ENCODE measurements around the gene POU6F2.
"Not testable (repeated sequence)": the region's sequence is repeated elsewhere in the genome, so short reads cannot be mapped to it uniquely, and the experiment has no call there.

Gene POU6F2

GRCh38 chr7:39339591-39339990 lies 361.9 kb downstream of the POU6F2 start:
- in situ Hi-C loops (cut with MboI; ENCODE audit: low sequenced_read_pairs), result no loop called here

DNA sequence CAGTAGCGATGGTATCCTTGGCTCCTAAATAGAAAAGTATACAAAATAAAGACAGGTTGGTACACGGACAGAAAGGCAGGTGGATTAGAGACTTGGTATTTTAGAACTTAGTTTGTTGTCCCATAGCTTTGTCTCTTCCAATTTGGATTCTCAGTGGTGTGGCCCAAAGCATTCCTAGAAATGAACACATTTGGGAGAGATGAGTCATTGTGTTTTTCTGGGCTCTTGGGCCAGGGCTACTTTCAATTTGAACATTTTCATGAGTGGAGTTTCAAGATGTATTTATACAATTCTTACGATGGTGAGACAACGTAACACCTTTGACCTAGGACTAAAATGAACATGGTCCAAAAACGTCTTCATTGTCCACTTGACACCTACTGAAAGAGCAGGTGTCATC lies 363.4 kb downstream of the POU6F2 start:
- in situ Hi-C loops (cut with MboI; ENCODE audit: low sequenced_read_pairs), result no loop called here

DNA sequence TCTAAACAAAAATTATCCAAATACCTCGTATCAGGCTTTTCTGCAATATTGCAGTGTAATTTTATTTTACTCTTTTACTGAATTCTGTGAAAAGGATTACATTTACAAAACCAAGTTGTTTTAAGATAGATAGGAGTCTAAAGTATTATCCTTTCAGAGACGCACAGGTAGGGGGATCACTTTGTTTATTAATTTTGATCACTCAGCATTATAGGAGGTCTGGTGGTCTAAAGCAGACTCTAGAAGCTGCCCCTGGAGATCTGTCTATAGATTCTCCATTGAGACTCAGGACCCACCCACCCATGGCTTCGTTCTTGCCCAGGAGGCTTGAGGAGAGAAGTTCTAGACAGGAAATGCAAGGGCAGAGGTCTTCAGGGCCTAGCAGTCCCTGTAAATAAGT lies 365.1 kb downstream of the POU6F2 start:
- in situ Hi-C loops (cut with MboI; ENCODE audit: low sequenced_read_pairs), result no loop called here

GRCh38 chr7:39349452-39350123 lies 371.9 kb downstream of the POU6F2 start:
- in situ Hi-C loops (cut with MboI; ENCODE audit: low sequenced_read_pairs), result no loop called here

- in situ Hi-C loops (cut with MboI; ENCODE audit: low sequenced_read_pairs), result no loop called here
Measured at GRCh38 chr7:39353615-39354376, 376.1 kb downstream of the POU6F2 start.

DNA sequence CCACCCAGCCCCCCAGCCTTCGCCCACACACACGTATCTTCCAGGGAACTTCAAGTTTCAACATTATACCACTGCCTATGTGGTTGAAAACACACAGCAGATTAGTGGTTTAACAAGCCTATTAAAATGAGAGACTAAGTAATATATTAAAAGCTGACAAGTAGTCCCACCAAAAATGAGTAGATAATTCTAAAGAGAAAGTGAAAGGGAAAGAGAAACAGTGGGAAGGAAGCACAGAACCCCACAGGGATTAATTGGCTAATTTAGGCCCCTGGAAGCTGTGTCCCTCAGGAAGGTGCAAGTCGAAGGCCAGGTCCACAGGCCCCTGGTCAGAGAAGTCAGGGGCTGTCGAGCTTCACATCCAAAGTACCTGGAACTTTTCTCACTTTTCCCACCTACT lies 378.0 kb downstream of the POU6F2 start:
- in situ Hi-C loops (cut with MboI; ENCODE audit: low sequenced_read_pairs), result no loop called here

- in situ Hi-C loops (cut with MboI; ENCODE audit: low sequenced_read_pairs), result no loop called here
Measured at GRCh38 chr7:39356172-39356925, 378.6 kb downstream of the POU6F2 start.

DNA sequence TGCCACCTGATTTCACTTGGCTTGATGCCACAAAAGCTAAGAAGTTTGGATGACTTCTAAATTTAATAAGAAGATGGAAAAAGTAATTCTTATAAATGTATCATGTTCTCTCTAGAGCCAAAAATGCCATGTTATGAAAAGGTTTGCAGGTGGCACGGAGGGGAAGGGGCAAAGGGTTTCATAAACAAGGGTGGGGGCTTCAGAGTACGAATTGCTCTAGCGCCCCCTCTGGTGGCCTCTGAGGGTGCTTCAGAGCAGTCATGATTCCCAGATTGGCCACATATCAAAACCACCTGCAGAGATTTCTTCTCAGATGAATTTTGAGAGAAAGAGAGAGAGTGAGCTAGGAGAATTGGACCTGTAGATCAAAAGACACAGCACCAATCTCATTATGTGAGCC lies 379.9 kb downstream of the POU6F2 start:
- in situ Hi-C loops (cut with MboI; ENCODE audit: low sequenced_read_pairs), result no loop called here

GRCh38 chr7:39360038-39360437 lies 382.3 kb downstream of the POU6F2 start:
- in situ Hi-C loops (cut with MboI; ENCODE audit: low sequenced_read_pairs), result no loop called here

DNA sequence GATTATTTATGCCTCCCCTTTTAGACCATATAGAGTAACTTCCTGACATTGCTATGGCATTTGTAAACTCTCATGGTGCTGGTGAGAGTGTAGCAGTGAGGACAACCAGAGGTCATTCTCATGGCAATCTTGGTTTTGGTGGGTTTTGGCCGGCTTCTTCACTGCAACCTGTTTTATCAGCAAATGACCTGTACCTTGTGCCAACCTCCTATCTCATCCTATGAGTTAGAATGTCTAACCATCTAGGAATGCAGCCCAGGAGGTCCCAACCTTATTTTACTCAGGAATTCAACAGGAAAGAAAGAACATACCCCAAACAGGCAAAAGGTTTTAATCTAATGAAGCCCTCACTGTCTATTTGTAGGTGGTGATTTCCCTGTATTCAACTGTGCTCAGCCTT lies 383.1 kb downstream of the POU6F2 start:
- in situ Hi-C loops (cut with MboI; ENCODE audit: low sequenced_read_pairs), result no loop called here

DNA sequence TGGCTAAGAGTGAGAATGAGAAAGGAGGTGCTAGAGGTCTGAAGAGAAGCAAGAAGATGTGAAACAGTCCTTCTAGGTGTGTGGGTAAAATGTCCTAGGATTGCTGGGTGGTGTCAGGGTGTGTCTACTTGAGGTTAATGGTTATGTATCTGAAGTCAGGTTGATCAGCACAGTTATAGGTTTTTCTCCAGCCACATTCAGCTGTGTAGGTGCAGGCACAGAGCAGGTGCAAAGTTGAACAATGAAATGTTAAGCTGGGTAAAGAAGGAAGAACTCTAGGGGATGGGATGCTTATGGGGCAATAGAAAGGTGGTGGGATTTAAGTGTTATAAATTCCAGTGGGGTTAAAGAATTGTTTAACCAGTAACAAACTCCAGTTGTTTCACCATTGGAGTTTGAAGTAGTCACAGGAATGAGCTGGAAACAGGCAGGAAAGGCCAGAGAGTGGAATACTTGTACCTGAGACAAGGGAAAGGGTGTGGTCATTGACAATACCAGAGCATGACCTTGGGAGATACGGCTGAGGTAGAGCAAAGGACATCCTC lies 388.1 kb downstream of the POU6F2 start:
- in situ Hi-C loops (cut with MboI; ENCODE audit: low sequenced_read_pairs), result no loop called here

DNA sequence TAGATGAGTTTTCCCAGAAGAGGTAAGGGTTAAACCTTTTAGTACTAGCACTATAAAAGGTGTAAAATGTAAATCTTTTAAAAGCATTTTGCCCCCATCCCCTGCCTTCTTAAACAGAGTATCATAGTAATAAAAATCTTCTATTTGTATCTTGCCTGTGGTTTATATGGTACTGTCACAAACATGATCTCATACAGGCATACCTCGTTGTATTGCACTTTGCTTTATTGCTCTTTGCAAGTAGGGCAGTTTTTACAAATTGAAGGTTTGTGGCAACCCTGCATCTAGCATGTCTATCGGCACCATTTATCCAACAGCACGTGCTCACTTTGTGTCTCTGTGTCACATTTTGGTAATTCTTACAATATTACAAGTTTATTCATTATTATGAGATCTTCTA lies 389.7 kb downstream of the POU6F2 start:
- in situ Hi-C loops (cut with MboI; ENCODE audit: low sequenced_read_pairs), result no loop called here

- in situ Hi-C loops (cut with MboI; ENCODE audit: low sequenced_read_pairs), result no loop called here
Measured at GRCh38 chr7:39367943-39368342, 390.2 kb downstream of the POU6F2 start.

GRCh38 chr7:39372383-39372782 lies 394.7 kb downstream of the POU6F2 start:
- in situ Hi-C loops (cut with MboI; ENCODE audit: low sequenced_read_pairs), result no loop called here

GRCh38 chr7:39374436-39375040 lies 396.8 kb downstream of the POU6F2 start:
- in situ Hi-C loops (cut with MboI; ENCODE audit: low sequenced_read_pairs), result no loop called here

DNA sequence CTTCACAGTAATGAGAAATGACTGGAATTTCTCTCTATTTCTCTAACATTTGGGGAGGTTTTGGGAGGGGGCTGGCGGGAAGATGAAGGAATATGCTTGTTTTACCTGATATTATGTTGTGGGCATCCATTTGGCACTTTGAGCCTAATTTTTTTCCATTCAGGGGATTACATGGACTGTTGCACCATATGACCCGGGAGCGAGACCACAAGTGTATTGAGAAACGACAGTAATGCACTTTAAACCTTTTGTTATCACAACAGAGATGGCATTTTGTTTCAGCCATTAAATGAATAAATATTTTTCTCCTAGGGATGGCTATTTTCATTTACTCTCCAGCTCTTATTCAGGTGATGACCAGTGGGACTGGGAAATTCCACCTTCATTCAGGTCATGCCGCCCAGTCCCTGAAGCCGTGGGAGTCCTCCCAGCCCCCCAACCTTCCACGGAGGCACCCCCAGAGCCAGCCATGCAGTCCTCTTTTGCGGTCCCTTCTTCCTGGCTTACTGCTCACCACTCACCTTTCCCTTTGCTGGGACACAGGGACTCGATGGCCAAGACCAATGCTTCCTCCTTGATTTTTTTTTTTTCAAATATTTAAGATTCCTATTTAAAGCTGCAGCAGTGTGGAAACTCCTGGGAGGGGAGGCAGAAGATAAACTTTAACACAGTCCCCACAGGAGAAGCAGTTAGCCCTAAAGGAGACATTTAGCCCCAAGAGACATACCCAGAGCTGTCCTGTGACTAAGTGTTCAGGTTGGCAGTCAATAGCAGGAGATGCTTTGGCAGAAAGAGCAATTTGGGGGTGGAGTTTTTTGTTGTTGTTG lies 397.6 kb downstream of the POU6F2 start:
- in situ Hi-C loops (cut with MboI; ENCODE audit: low sequenced_read_pairs), result no loop called here

DNA sequence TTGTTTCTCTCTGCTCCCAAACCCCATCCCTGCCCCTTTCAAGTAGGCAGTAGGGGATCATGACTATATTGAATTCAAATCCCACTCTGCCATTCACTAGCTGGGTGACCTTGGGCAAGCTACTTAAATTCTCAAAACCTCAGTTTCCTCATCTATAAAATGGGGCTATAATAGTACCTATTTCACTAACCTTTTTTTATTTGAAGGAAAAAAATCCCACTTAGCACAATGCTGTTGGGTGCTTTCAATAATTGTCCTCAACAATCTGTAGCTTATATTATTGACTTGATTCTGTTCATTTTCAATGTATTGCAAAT lies 398.1 kb downstream of the POU6F2 start:
- in situ Hi-C loops (cut with MboI; ENCODE audit: low sequenced_read_pairs), result no loop called here

DNA sequence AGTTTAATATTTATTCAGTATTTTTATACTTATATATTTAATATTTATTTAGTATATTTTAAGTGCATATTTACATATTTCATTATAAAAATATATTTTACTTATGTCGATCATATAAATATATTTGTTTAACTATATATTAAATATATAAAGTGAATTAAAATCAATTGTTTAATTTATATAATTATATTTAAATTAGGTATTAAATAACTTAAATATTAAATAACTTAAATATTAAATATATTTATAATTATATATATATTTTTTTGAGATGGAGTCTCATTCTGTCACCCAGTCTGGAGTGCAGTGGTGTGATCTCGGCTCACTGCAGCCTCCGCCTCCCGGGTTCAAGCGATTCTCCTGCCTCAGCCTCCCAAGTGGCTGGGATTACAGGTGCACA lies 399.2 kb downstream of the POU6F2 start:
- in situ Hi-C loops (cut with MboI; ENCODE audit: low sequenced_read_pairs), result not testable (repeated sequence)

- in situ Hi-C loops (cut with MboI; ENCODE audit: low sequenced_read_pairs), result no loop called here
Measured at GRCh38 chr7:39379416-39379815, 401.7 kb downstream of the POU6F2 start.

DNA sequence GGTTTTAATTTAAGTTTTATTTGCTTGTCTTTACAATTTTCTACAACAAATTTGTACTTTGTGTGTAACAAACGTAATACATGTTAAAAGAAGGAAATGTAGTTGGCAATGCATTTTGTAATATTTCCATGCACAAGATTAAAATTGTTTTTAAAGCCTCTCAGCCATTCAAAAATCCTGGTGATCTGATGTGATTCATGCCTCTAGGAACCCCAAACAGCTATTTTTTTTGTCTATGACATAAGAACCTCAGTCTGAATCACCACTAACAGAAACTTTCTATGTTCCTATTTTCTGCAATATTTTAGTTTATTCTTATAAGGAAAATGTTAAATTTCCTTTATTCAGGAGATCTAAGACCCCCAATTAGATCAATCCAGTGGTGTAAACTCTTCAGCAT lies 405.4 kb downstream of the POU6F2 start:
- in situ Hi-C loops (cut with MboI; ENCODE audit: low sequenced_read_pairs), result no loop called here

DNA sequence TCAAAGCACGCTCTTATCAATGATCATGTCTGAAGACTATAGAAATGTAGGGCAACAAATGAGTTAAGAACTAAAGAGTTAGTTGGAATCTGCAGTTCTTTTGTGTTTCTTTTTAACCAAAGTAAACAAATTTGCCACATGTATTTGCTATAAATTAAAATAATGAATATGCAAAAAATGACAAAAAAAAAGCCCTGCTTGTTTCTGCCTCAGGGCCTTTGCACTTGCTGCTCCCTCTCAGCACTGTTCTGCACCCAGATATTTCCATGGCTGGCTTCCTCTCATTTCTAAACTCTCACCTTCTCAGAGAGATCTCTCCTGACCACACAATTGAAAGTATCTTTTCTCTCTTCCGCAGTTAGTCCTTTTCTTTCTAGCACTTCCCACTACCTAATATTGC lies 406.7 kb downstream of the POU6F2 start:
- in situ Hi-C loops (cut with MboI; ENCODE audit: low sequenced_read_pairs), result no loop called here
